ENCODE results near the gene AFG1L.

DNA sequence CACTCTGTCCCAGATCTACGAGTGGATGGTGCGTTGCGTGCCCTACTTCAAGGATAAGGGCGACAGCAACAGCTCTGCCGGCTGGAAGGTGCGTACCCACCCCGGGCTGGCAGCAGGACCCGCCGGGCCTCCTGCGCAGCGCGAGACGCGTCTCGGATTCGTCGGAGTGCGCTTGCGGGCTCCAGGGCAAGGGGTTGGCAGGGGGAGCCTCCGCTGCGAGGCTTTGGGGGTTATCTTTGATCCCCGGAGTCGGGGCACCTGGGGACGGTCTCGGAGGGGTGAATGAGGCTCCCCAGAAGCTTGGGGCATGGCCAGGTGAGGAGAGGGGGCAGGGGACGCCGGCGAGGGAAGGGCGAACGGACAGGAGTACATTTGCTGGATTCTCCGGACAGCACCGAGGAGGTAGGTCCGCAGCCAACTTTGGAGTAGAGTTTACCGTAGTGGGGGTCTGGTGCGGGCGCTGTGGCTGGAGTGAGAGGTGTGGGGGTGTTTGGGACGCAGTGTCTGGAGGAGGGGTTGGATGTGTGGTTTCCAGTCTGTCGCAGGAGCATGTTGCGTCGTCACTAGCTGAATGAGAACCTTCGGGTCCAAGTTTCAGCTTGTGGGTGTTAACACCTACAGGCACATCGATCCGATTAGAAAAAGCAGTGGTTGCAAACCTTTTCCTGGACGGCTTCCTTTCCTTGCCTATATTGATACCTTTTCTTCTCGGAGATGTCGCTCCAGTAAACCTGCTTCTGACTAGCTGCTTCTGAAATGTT is 267.1 kb downstream of the AFG1L start:
- TF ChIP-seq, protein P1, sequence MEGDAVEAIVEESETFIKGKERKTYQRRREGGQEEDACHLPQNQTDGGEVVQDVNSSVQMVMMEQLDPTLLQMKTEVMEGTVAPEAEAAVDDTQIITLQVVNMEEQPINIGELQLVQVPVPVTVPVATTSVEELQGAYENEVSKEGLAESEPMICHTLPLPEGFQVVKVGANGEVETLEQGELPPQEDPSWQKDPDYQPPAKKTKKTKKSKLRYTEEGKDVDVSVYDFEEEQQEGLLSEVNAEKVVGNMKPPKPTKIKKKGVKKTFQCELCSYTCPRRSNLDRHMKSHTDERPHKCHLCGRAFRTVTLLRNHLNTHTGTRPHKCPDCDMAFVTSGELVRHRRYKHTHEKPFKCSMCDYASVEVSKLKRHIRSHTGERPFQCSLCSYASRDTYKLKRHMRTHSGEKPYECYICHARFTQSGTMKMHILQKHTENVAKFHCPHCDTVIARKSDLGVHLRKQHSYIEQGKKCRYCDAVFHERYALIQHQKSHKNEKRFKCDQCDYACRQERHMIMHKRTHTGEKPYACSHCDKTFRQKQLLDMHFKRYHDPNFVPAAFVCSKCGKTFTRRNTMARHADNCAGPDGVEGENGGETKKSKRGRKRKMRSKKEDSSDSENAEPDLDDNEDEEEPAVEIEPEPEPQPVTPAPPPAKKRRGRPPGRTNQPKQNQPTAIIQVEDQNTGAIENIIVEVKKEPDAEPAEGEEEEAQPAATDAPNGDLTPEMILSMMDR (IDR thresholded peaks at IDR 0.05) = no peak
- TF ChIP-seq POLR2A (IDR thresholded peaks at IDR 0.05) = no peak
- no peak for TF ChIP-seq POLR2AphosphoS5 (IDR thresholded peaks at IDR 0.05)

Data from prostate gland (tissue), 2 donors.